T follicular helper cell (primary cell): Measurements from ENCODE around the gene ABCB8.

Experiments used
- DNase-seq: peaks from one replicate; pipeline ENCODE4 v3.0.0-alpha.2; 2020; ENCODE audit warnings: low read depth
- total RNA-seq, 2 experiments: gene quantifications; one replicate each; lab custom pipeline; 2026; lab: John Stamatoyannopoulos, UW

ABCB8 gene
- 37.3 to 51.3 reads per million in 2 experiments for total RNA-seq

- DNase-seq: peak; percentile 98
These were observed at the start of gene ABCB8 for GRCh38 chr7:151028131-151028947. ABCB8 (plus strand) TSS chr7:151028450; CDS start chr7:151028516, 66 bp downstream.

- no peak for DNase-seq
These were observed 48.4 kb upstream of the ABCB8 start for GRCh38 chr7:150979713-150980390.

- no peak for DNase-seq
These were observed 47.6 kb upstream of the ABCB8 start for GRCh38 chr7:150980663-150981062.

- no peak for DNase-seq
These were observed 46.6 kb upstream of the ABCB8 start for GRCh38 chr7:150981644-150982043.

- DNase-seq: no peak
These were observed 45.9 kb upstream of the ABCB8 start for GRCh38 chr7:150982351-150982750.

- peak; percentile 27 for DNase-seq
These were observed 44.3 kb upstream of the ABCB8 start for GRCh38 chr7:150983893-150984368.

GRCh38 chr7:150986099-150986512, 42.1 kb upstream of the ABCB8 start:
- peak; percentile 34 for DNase-seq

GRCh38 chr7:150986556-150986955, 41.7 kb upstream of the ABCB8 start:
- DNase-seq: no peak

GRCh38 chr7:150988230-150989226, 39.7 kb upstream of the ABCB8 start:
- peak; percentile 53 for DNase-seq

- no peak for DNase-seq
These were observed 38.8 kb upstream of the ABCB8 start for GRCh38 chr7:150989456-150989855.

- no peak for DNase-seq
These were observed 37.6 kb upstream of the ABCB8 start, which contains the start of gene NOS3 for GRCh38 chr7:150990416-150991186. NOS3 (plus strand) TSS chr7:150991017; CDS start chr7:150993804, 2,787 bp downstream.

GRCh38 chr7:150992051-150992640, 36.1 kb upstream of the ABCB8 start:
- DNase-seq: no peak

GRCh38 chr7:150992833-150993302, 35.4 kb upstream of the ABCB8 start:
- no peak for DNase-seq

- DNase-seq: no peak
These were observed 34.7 kb upstream of the ABCB8 start for GRCh38 chr7:150993511-150993910.

- DNase-seq: no peak
These were observed 34.0 kb upstream of the ABCB8 start for GRCh38 chr7:150994141-150994837.

GRCh38 chr7:150994838-150995510, 33.3 kb upstream of the ABCB8 start:
- DNase-seq: no peak

GRCh38 chr7:150996376-150997074, 31.7 kb upstream of the ABCB8 start:
- DNase-seq: no peak

- no peak for DNase-seq
These were observed 31.2 kb upstream of the ABCB8 start for GRCh38 chr7:150997075-150997511.
